SU-DHL-6 (cell line): ENCODE measurements around the gene SEMA5A.

Experiments
- CTCF ChIP-seq: fragments of 200-600 bp; sonication (generic); IDR thresholded peaks from one replicate; pipeline ENCODE4 v1.5.1; 2017; ENCODE audit warnings: antibody characterized with exemption, mild to moderate bottlenecking, low read length, moderate library complexity; ENCODE audit not compliant: insufficient read depth, poor library complexity, severe bottlenecking
- EZH2phosphoT487 ChIP-seq: fragments of 200-600 bp; sonication (generic), shearing (Covaris generic); conservative IDR thresholded peaks from 2 replicates; pipeline ENCODE4 v1.6.1; 2018; ENCODE audit warnings: mild to moderate bottlenecking, antibody characterized with exemption, low read length, moderate library complexity, mixed read lengths

- TF ChIP-seq CTCF (no peak), EZH2phosphoT487 (no peak)
Measured at GRCh38 chr5:9398227-9398626, 147.6 kb downstream of the SEMA5A start.
